ENCODE results near the gene PIK3R2.

Gene PIK3R2

GRCh38 chr19:18126097-18126496 lies 26.9 kb upstream of the PIK3R2 start:
- DNase-seq (ENCODE audit: low spot score), result no peak
- no peak for TF ChIP-seq CTCF (IDR thresholded peaks at IDR 0.05; ENCODE audit: extremely low read depth, missing control alignments)

- no peak for DNase-seq (ENCODE audit: low spot score)
- TF ChIP-seq CTCF (IDR thresholded peaks at IDR 0.05; ENCODE audit: extremely low read depth, missing control alignments), result no peak
These were observed 24.9 kb upstream of the PIK3R2 start for GRCh38 chr19:18128044-18128443.

- DNase-seq (ENCODE audit: low spot score), result no peak
- no peak for TF ChIP-seq CTCF (IDR thresholded peaks at IDR 0.05; ENCODE audit: extremely low read depth, missing control alignments)
These were observed 24.2 kb upstream of the PIK3R2 start for GRCh38 chr19:18128805-18129204.

GRCh38 chr19:18130523-18131242 lies 22.3 kb upstream of the PIK3R2 start:
- no peak for TF ChIP-seq CTCF (IDR thresholded peaks at IDR 0.05; ENCODE audit: extremely low read depth, missing control alignments)
- no peak for DNase-seq (ENCODE audit: low spot score)

- no peak for TF ChIP-seq CTCF (IDR thresholded peaks at IDR 0.05; ENCODE audit: extremely low read depth, missing control alignments)
These were observed 20.9 kb upstream of the PIK3R2 start for GRCh38 chr19:18131841-18132596.

GRCh38 chr19:18135712-18136584 lies 17.0 kb upstream of the PIK3R2 start:
- DNase-seq (ENCODE audit: low spot score), result no peak

More at GRCh38 chr19:18131841-18132596, 20.9 kb upstream of the PIK3R2 start:
- no peak for DNase-seq (ENCODE audit: low spot score)

More at GRCh38 chr19:18135712-18136584, 17.0 kb upstream of the PIK3R2 start:
- TF ChIP-seq CTCF (IDR thresholded peaks at IDR 0.05; ENCODE audit: extremely low read depth, missing control alignments), result no peak

Data from GM20000 (cell line).